ENCODE data around the gene ZFY. TPM values are rescaled to one million over a fixed set of nuclear protein-coding genes. Genes with fewer than 3 reads are reported as not detected.

The ZFY gene
- polyA plus RNA-seq, 1 of the 3 experiments (the other 2 are of a cell fraction), result not detected

DNA sequence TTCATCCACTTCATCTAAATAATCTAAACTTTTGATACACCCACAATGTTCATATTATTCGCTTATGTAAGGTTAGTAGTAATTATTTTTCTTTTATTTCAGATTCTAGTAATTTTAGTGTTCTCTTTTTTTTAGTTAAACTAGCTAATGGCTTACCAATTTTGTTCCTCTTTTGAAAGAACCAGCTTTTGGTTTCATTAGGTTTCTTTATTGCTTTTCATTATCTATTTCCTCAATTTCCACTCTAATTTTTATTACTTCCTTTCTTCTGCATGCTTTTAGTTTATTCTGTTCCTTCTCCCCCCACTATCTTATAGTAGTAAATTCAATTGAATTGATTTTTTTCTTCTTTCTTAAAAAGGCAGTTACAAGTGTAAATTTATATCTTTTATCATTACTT is 90.2 kb downstream of the ZFY start (continued):
- TF ChIP-seq, protein P1, sequence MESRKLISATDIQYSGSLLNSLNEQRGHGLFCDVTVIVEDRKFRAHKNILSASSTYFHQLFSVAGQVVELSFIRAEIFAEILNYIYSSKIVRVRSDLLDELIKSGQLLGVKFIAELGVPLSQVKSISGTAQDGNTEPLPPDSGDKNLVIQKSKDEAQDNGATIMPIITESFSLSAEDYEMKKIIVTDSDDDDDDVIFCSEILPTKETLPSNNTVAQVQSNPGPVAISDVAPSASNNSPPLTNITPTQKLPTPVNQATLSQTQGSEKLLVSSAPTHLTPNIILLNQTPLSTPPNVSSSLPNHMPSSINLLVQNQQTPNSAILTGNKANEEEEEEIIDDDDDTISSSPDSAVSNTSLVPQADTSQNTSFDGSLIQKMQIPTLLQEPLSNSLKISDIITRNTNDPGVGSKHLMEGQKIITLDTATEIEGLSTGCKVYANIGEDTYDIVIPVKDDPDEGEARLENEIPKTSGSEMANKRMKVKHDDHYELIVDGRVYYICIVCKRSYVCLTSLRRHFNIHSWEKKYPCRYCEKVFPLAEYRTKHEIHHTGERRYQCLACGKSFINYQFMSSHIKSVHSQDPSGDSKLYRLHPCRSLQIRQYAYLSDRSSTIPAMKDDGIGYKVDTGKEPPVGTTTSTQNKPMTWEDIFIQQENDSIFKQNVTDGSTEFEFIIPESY (IDR thresholded peaks at IDR 0.05; ENCODE audit: borderline replicate concordance, low read depth), result no peak
- TF ChIP-seq FOXM1 (IDR thresholded peaks at IDR 0.05; ENCODE audit: low read depth) (no peak), RCOR1 (IDR thresholded peaks at IDR 0.05; ENCODE audit: low read length) (no peak), TEAD4 (IDR thresholded peaks at IDR 0.05; ENCODE audit: borderline replicate concordance, insufficient read depth) (no peak), PBX3 (IDR thresholded peaks at IDR 0.05) (no peak), RXRA (IDR thresholded peaks at IDR 0.05; ENCODE audit: borderline replicate concordance, low read depth) (no peak), FOXJ3 (CRISPR knock-in tag; IDR thresholded peaks at IDR 0.05) (no peak), GATA2 (CRISPR knock-in tag; IDR thresholded peaks at IDR 0.05) (no peak), USF1 (IDR thresholded peaks at IDR 0.05; ENCODE audit: borderline replicate concordance, low read depth) (no peak)

Small RNA genes within 50 kb of the gene (small RNA-seq; reads per million reads assigned to genes)
- 0 reads per million in 7 experiments for gene EEF1A1P41

Other genes with a start within 250 kb of the ZFY start
- not detected in 2 replicates for gene SRY, start 147.7 kb upstream of the ZFY start, polyA plus RNA-seq (2012; rRNA removed)
- gene RPS4Y1, start 93.8 kb upstream of the ZFY start, polyA plus RNA-seq (2012; rRNA removed), result not detected in 2 replicates

Data from SK-N-SH (cell line).